ENCODE data around the gene LRRC9. TPM values are rescaled to one million over a fixed set of nuclear protein-coding genes. Genes with fewer than 3 reads are reported as not detected.

LRRC9 gene
- total RNA-seq, 1 donor from 2014 or later, result not detected

GRCh38 chr14:60091550-60092525 is 171.9 kb downstream of the LRRC9 start, which contains the start of gene PCNX4:
Gene PCNX4 (plus strand): TSS chr14:60091923. CDS start chr14:60107639, 15,716 bp downstream.
- peaks cover 10% of the 10 kb centered on the region for H3K36me3 Mint-ChIP-seq (ENCODE audit: low read depth)
- ChIA-PET CTCF (interaction anchor here (1.5 to 1.6 kb wide), 2 partner anchors 73 to 90 kb away, joined by 4 to 5 read pairs; partner anchors contain the start of gene DHRS7), POLR2A (interaction anchor here (0.8 to 3.5 kb wide), 10 partner anchors 15 to 156 kb away, joined by 3 to 48 read pairs (median 6); partner anchors contain the start of genes DHRS7 and PPM1A)
- intact Hi-C loops (cut with micrococcal nuclease), result loop anchor here (1.0 to 10.0 kb wide), 14 partner anchors 14 to 1663 kb away; partner anchors contain the start of genes CCDC175, DAAM1, DHRS7 and JKAMP
- no peaks in the 10 kb centered on the region for H3K27me3 Mint-ChIP-seq
- peak within 1 kb of the TSS; percentile 92 for H3K4me3 Mint-ChIP-seq
- H3K27ac Mint-ChIP-seq, result peak within 1 kb of the TSS; percentile 96
- no peaks in the 10 kb centered on the region for H3K9me3 Mint-ChIP-seq
- no peak for TF ChIP-seq CTCF (IDR thresholded peaks at IDR 0.05)
- DNase-seq (peak; percentile 88), ATAC-seq (ENCODE audit: low read depth) (peak; percentile 91)
- peaks cover 37% of the 10 kb centered on the region for H3K4me1 Mint-ChIP-seq

- peak overlapping the region; percentile 96 for H3K27ac Mint-ChIP-seq
- ChIA-PET CTCF (interaction anchor here (1.5 to 1.6 kb wide), 2 partner anchors 73 to 89 kb away, joined by 4 to 5 read pairs; partner anchors contain the start of gene DHRS7), POLR2A (interaction anchor here (0.7 to 3.5 kb wide), 10 partner anchors 13 to 156 kb away, joined by 3 to 48 read pairs (median 5); partner anchors contain the start of genes DHRS7 and PPM1A)
- intact Hi-C loops (cut with micrococcal nuclease), result loop anchor here (1.0 to 10.0 kb wide), 7 partner anchors 14 to 1664 kb away; partner anchors contain the start of genes CCDC175, DAAM1, JKAMP and L3HYPDH
- H3K9me3 Mint-ChIP-seq, result no peaks in the 10 kb centered on the region
- peaks cover 17% of the 10 kb centered on the region for H3K36me3 Mint-ChIP-seq (ENCODE audit: low read depth)
- ATAC-seq (ENCODE audit: low read depth) (no peak), DNase-seq (no peak)
- no peaks in the 10 kb centered on the region for H3K27me3 Mint-ChIP-seq
- peak overlapping the region; percentile 92 for H3K4me3 Mint-ChIP-seq
- H3K4me1 Mint-ChIP-seq, result peaks cover 37% of the 10 kb centered on the region
- TF ChIP-seq CTCF (IDR thresholded peaks at IDR 0.05), result no peak
Measured at GRCh38 chr14:60092526-60092920, 172.6 kb downstream of the LRRC9 start.

- intact Hi-C loops (cut with micrococcal nuclease), result loop anchor here (2.0 to 10.0 kb wide), 4 partner anchors 518 to 1664 kb away; partner anchors contain the start of genes CCDC175 and DAAM1
- Mint-ChIP-seq H3K36me3 (ENCODE audit: low read depth) (peaks cover 23% of the 10 kb centered on the region), H3K4me3 (peak overlapping the region; percentile 92), H3K4me1 (peaks cover 37% of the 10 kb centered on the region), H3K27me3 (no peaks in the 10 kb centered on the region), H3K27ac (peak overlapping the region; percentile 96), H3K9me3 (no peaks in the 10 kb centered on the region)
- CTCF ChIA-PET, result interaction anchor here (1.5 to 1.6 kb wide), 2 partner anchors 72 to 89 kb away, joined by 4 to 5 read pairs; partner anchors contain the start of gene DHRS7
- TF ChIP-seq CTCF (IDR thresholded peaks at IDR 0.05), result no peak
- DNase-seq (no peak), ATAC-seq (ENCODE audit: low read depth) (no peak)
- POLR2A ChIA-PET, result interaction anchor here (0.7 to 3.5 kb wide), 7 partner anchors 12 to 155 kb away, joined by 3 to 48 read pairs (median 5); partner anchors contain the start of gene PPM1A
Measured at GRCh38 chr14:60093080-60093479, 173.1 kb downstream of the LRRC9 start.

- CTCF ChIA-PET, result interaction anchor here (1.5 kb wide), 1 partner anchor 71 kb away, joined by 5 read pairs; the partner anchor contains the start of gene DHRS7
- no peak for ATAC-seq (ENCODE audit: low read depth)
- peaks cover 28% of the 10 kb centered on the region for H3K36me3 Mint-ChIP-seq (ENCODE audit: low read depth)
- peak overlapping the region; percentile 96 for H3K27ac Mint-ChIP-seq
- no peaks in the 10 kb centered on the region for H3K27me3 Mint-ChIP-seq
- POLR2A ChIA-PET, result interaction anchor here (1.3 to 3.5 kb wide), 2 partner anchors 58 to 155 kb away, joined by 3 to 48 read pairs; partner anchors contain the start of gene PPM1A
- peaks cover 37% of the 10 kb centered on the region for H3K4me1 Mint-ChIP-seq
- H3K4me3 Mint-ChIP-seq, result peak overlapping the region; percentile 92
- TF ChIP-seq CTCF (IDR thresholded peaks at IDR 0.05), result no peak
- no peaks in the 10 kb centered on the region for H3K9me3 Mint-ChIP-seq
- intact Hi-C loops (cut with micrococcal nuclease), result loop anchor here (2.0 to 10.0 kb wide), 4 partner anchors 519 to 1665 kb away; partner anchors contain the start of genes CCDC175 and DAAM1
- no peak for DNase-seq
Measured at GRCh38 chr14:60093606-60094005, 173.7 kb downstream of the LRRC9 start.
